OCI-LY3 (cell line): Measurements from ENCODE around the gene SNX27.

ENCODE experiments used
- CTCF ChIP-seq: fragments of 200-600, 300-600 bp; sonication (generic); IDR thresholded peaks from 2 replicates; pipeline ENCODE4 v1.5.1; 2014; ENCODE audit warnings: antibody characterized with exemption, low read length, low read depth
- EZH2phosphoT487 ChIP-seq: fragments of 200-600 bp; shearing (Covaris generic); IDR thresholded peaks from 2 replicates; pipeline ENCODE4 v1.6.1; 2018; ENCODE audit warnings: antibody characterized with exemption, mixed run types, low read depth

- TF ChIP-seq CTCF (peak; percentile 72), EZH2phosphoT487 (no peak)
Observed at GRCh38 chr1:151693057-151693651, 81.3 kb downstream of the SNX27 start.
